Measurements from ENCODE around the gene ZBTB20. TPM values are rescaled to one million over a fixed set of nuclear protein-coding genes. Genes with fewer than 3 reads are reported as not detected.

ZBTB20 gene
- polyA plus RNA-seq, 3 donors: 1.3 to 3.2 (median 2.0) TPM

DNA sequence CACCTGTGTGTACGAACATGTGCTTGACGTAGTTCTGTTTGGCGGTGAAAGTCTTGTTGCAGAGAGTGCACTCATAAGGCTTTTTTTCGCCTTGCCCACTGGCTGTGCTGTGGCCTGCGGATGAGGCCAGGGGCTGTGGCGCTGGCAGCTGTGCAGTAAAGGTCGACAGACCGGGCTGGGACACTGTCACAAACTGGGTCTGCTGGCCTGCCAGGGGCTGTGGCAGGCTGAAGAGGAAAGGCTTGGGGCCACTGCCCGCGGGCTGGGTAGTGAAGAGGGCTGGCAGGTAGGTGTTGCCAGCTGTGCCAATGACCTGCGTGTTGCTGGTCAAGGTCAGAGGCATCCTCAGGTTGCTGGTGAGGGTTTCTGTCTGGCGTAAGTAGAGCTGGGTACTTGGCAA is 796.8 kb downstream of the ZBTB20 start:
- Histone ChIP-seq H3K9me3 (replicated peaks in 1 of 2; ENCODE audit: control insufficient read depth in 1 of 2, insufficient read depth in 1 of 2, low read length in 2 of 2) (peaks cover 11 to 15% of the 10 kb centered on the region in 2 donors), H3K79me2 (ENCODE audit: insufficient read depth, low read length) (no peaks in the 10 kb centered on the region), H3K4me1 (ENCODE audit: control insufficient read depth in 1 of 2, insufficient read depth in 2 of 2, low read length in 2 of 2) (no peaks in the 10 kb centered on the region), H4K20me1 (ENCODE audit: insufficient read depth, low read length) (no peaks in the 10 kb centered on the region), H3K4me3 (replicated peaks in 1 of 3; ENCODE audit: low read depth in 2 of 3, low read length in 3 of 3) (no peak overlapping the region), H2AFZ (ENCODE audit: insufficient read depth, low read depth, low read length, poor library complexity, severe bottlenecking) (no peak overlapping the region), H3K27ac (ENCODE audit: low read depth in 1 of 2, low read length in 2 of 2) (no peak overlapping the region), H3K4me2 (replicated peaks; ENCODE audit: extremely low read depth, low read length, poor library complexity, severe bottlenecking) (no peak overlapping the region), H3K36me3 (replicated peaks in 1 of 2; ENCODE audit: control insufficient read depth in 1 of 2, insufficient read depth in 2 of 2, low read length in 2 of 2) (no peaks in the 10 kb centered on the region), H3K27me3 (ENCODE audit: control insufficient read depth in 2 of 2, insufficient read depth in 2 of 2, low read length in 2 of 2) (no peaks in the 10 kb centered on the region), H3K9ac (ENCODE audit: insufficient read depth, low read length, poor library complexity, severe bottlenecking) (no peak overlapping the region)
- intact Hi-C loops (cut with micrococcal nuclease): no loop called here
- no peak for DNase-seq
- TF ChIP-seq, protein P1, sequence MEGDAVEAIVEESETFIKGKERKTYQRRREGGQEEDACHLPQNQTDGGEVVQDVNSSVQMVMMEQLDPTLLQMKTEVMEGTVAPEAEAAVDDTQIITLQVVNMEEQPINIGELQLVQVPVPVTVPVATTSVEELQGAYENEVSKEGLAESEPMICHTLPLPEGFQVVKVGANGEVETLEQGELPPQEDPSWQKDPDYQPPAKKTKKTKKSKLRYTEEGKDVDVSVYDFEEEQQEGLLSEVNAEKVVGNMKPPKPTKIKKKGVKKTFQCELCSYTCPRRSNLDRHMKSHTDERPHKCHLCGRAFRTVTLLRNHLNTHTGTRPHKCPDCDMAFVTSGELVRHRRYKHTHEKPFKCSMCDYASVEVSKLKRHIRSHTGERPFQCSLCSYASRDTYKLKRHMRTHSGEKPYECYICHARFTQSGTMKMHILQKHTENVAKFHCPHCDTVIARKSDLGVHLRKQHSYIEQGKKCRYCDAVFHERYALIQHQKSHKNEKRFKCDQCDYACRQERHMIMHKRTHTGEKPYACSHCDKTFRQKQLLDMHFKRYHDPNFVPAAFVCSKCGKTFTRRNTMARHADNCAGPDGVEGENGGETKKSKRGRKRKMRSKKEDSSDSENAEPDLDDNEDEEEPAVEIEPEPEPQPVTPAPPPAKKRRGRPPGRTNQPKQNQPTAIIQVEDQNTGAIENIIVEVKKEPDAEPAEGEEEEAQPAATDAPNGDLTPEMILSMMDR (IDR thresholded peaks at IDR 0.05): no peak
- 98% methylated on average over 12 of the region's 12 CpGs for WGBS (ENCODE audit: insufficient coverage)
- Mint-ChIP-seq H3K4me3 (no peak overlapping the region), H3K9me3 (peaks cover 8 to 15% (median 12%) of the 10 kb centered on the region in 7 donors), H3K27ac (peak overlapping the region in 1 of 7 donors; percentile 30), H3K4me1 (no peaks in the 10 kb centered on the region), H3K36me3 (peaks cover 13 to 16% of the 10 kb centered on the region in 2 donors), H3K27me3 (ENCODE audit: low read depth in 3 of 3) (peaks cover 0 to 2% (median 0%) of the 10 kb centered on the region in 3 donors)

DNA sequence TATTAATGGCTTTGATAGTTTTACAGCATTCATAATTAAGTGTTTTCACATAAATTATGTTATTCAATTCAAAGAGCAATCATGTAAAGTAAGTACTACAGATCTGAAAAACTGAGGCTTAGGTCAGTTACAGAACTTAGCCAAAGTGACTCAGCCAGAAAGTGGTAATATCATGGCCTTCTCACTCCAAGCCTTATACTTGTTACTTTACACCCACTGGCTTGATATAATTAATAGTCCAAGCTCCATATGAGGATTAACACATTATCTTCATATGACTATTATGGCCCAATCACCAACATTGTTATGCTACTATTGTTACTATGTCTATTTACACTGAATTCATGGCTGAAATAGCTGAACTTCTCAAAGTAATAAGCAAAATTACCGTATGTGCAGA is 802.6 kb downstream of the ZBTB20 start:
- Mint-ChIP-seq H3K27me3 (ENCODE audit: low read depth in 3 of 3) (peaks cover 0 to 2% (median 0%) of the 10 kb centered on the region in 3 donors), H3K4me3 (no peak overlapping the region), H3K36me3 (peaks cover 3 to 4% of the 10 kb centered on the region in 2 donors), H3K9me3 (no peaks in the 10 kb centered on the region), H3K4me1 (no peaks in the 10 kb centered on the region), H3K27ac (no peak overlapping the region)
- Histone ChIP-seq H3K4me3 (replicated peaks in 1 of 3; ENCODE audit: low read depth in 2 of 3, low read length in 3 of 3) (no peak overlapping the region), H3K79me2 (ENCODE audit: insufficient read depth, low read length) (no peaks in the 10 kb centered on the region), H2AFZ (ENCODE audit: insufficient read depth, low read depth, low read length, poor library complexity, severe bottlenecking) (no peak overlapping the region), H3K4me2 (replicated peaks; ENCODE audit: extremely low read depth, low read length, poor library complexity, severe bottlenecking) (no peak overlapping the region), H3K27ac (ENCODE audit: low read depth in 1 of 2, low read length in 2 of 2) (no peak overlapping the region), H3K27me3 (ENCODE audit: control insufficient read depth in 2 of 2, insufficient read depth in 2 of 2, low read length in 2 of 2) (no peaks in the 10 kb centered on the region), H4K20me1 (ENCODE audit: insufficient read depth, low read length) (no peaks in the 10 kb centered on the region), H3K36me3 (replicated peaks in 1 of 2; ENCODE audit: control insufficient read depth in 1 of 2, insufficient read depth in 2 of 2, low read length in 2 of 2) (no peaks in the 10 kb centered on the region), H3K9me3 (replicated peaks in 1 of 2; ENCODE audit: control insufficient read depth in 1 of 2, insufficient read depth in 1 of 2, low read length in 2 of 2) (no peaks in the 10 kb centered on the region), H3K9ac (ENCODE audit: insufficient read depth, low read length, poor library complexity, severe bottlenecking) (no peak overlapping the region), H3K4me1 (ENCODE audit: control insufficient read depth in 1 of 2, insufficient read depth in 2 of 2, low read length in 2 of 2) (no peaks in the 10 kb centered on the region)
- WGBS (ENCODE audit: insufficient coverage): no CpG with 5 or more reads among the region's 1 CpG
- DNase-seq: no peak
- intact Hi-C loops (cut with micrococcal nuclease): no loop called here
- TF ChIP-seq, protein P1 (IDR thresholded peaks at IDR 0.05): no peak

Measured in CD14-positive monocyte (primary cell).